Sigmoid colon (tissue), 4 donors: ENCODE measurements around the gene NPAS4.

Experiments
- POLR2A ChIP-seq, 2 donors: fragments of 450-650 bp; IDR thresholded peaks; one replicate each; pipeline ENCODE4 v1.6.1; 2016; ENCODE audit warnings: antibody characterized with exemption in 2 of 2, mild to moderate bottlenecking in 2 of 2, moderate library complexity in 2 of 2
- POLR2AphosphoS5 ChIP-seq, 4 donors: sonication (generic); formaldehyde crosslinking; IDR thresholded peaks; one replicate each; pipeline ENCODE4 v1.6.1; 2017; ENCODE audit warnings: antibody characterized with exemption in 4 of 4
- TF ChIP-seq, protein P1 (sequence below), 4 experiments: fragments of 450-650 bp in 3 of 4; fragments of 200-600 bp in 1 of 4; IDR thresholded peaks; one replicate each; pipeline ENCODE4 v1.5.1; 2016 to 2019; ENCODE audit warnings: antibody characterized with exemption in 4 of 4, mild to moderate bottlenecking in 3 of 4, moderate library complexity in 2 of 4

DNA sequence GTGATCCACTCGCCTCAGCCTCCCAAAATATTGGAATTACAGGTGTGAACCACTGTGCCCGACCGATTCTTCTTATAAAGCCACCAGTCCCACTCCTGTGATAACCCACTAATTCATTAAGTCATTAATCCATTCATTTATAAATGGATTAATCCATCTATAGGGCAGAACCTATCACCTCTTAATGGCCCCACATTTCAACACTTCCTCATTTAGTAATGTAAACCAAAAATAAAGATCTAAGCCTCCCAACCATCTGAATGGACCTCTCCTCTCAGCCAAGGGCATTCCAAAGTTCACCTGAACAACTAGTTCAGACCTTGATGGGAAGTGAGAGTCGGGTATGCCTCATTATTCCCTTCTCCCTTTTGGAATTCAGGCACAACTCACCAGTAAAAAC, 27.7 kb downstream of the NPAS4 start:
- TF ChIP-seq, protein P1, sequence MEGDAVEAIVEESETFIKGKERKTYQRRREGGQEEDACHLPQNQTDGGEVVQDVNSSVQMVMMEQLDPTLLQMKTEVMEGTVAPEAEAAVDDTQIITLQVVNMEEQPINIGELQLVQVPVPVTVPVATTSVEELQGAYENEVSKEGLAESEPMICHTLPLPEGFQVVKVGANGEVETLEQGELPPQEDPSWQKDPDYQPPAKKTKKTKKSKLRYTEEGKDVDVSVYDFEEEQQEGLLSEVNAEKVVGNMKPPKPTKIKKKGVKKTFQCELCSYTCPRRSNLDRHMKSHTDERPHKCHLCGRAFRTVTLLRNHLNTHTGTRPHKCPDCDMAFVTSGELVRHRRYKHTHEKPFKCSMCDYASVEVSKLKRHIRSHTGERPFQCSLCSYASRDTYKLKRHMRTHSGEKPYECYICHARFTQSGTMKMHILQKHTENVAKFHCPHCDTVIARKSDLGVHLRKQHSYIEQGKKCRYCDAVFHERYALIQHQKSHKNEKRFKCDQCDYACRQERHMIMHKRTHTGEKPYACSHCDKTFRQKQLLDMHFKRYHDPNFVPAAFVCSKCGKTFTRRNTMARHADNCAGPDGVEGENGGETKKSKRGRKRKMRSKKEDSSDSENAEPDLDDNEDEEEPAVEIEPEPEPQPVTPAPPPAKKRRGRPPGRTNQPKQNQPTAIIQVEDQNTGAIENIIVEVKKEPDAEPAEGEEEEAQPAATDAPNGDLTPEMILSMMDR (IDR thresholded peaks at IDR 0.05): no peak
- TF ChIP-seq POLR2AphosphoS5 (IDR thresholded peaks at IDR 0.05): no peak
- no peak for TF ChIP-seq POLR2A (IDR thresholded peaks at IDR 0.05)
